ENCODE results near the gene PDE6A. TPM values are rescaled to one million over a fixed set of nuclear protein-coding genes. Genes with fewer than 3 reads are reported as not detected.

Gene PDE6A
- total and polyA plus RNA-seq, 2 of the 8 experiments (the other 6 are each of a cell fraction or from before 2014, with no cell fraction given) = not detected

GRCh38 chr5:149823375-149823774 lies 121.2 kb downstream of the PDE6A start:
- 87% methylated on average over 5 of the region's 5 CpGs; no CpG with 5 or more reads in 1 of the 2 experiments for WGBS, 2 experiments (ENCODE audit: extremely low coverage in 1 of 2, insufficient coverage in 1 of 2, insufficient read length in 1 of 2, insufficient replicate concordance in 2 of 2, low coverage in 1 of 2, low lambda C conversion rate in 2 of 2, missing lambda C conversion rate in 1 of 2)
- Histone ChIP-seq H3K79me1 (ENCODE audit: low read depth, low read length) (no peaks in the 10 kb centered on the region), H3K14ac (ENCODE audit: insufficient read length) (no peak overlapping the region), H2BK20ac (ENCODE audit: low read length) (no peak overlapping the region), H3K56ac (replicated peaks; ENCODE audit: insufficient read length, low read depth, low read length) (no peak overlapping the region), H3K27me3 (replicated peaks in 1 of 4; ENCODE audit: control insufficient read depth in 3 of 4, extremely low read depth in 1 of 4, insufficient read depth in 3 of 4, low read length in 3 of 4) (no peaks in the 10 kb centered on the region), H4K8ac (ENCODE audit: extremely low read depth, insufficient read depth, low read length) (no peak overlapping the region), H4K91ac (replicated peaks; ENCODE audit: insufficient read length, low read length) (no peak overlapping the region), H4K5ac (ENCODE audit: insufficient read length, low read depth, low read length) (no peak overlapping the region), H3K23me2 (ENCODE audit: low read depth, low read length) (no peaks in the 10 kb centered on the region), H2AK5ac (ENCODE audit: low read depth, low read length) (no peak overlapping the region), H3K4ac (replicated peaks; ENCODE audit: insufficient read length, low read depth, low read length) (no peak overlapping the region), H2BK12ac (ENCODE audit: low read depth, low read length) (no peak overlapping the region), H2AFZ (ENCODE audit: low read length) (no peak overlapping the region), H3K23ac (ENCODE audit: insufficient read length) (no peak overlapping the region), H3K4me1 (replicated peaks in 1 of 4; ENCODE audit: control insufficient read depth in 3 of 4, insufficient read depth in 4 of 4, low read length in 3 of 4) (peaks cover 0 to 3% (median 2%) of the 10 kb centered on the region in 4 experiments; a peak in 1 of 7 replicates), H3K9ac (replicated peaks in 1 of 4; ENCODE audit: extremely low read depth in 1 of 4, low read depth in 3 of 4, low read length in 3 of 4) (no peak overlapping the region), H3K27ac (ENCODE audit: low read depth, low read length) (no peak overlapping the region), H3K9me3 (ENCODE audit: insufficient read depth in 2 of 2, low read depth in 1 of 2, low read length in 1 of 2) (no peaks in the 10 kb centered on the region), H3K4me3 (ENCODE audit: extremely low read depth in 1 of 4, insufficient read depth in 2 of 4, low read depth in 3 of 4, low read length in 4 of 4) (no peak overlapping the region), H3K79me2 (ENCODE audit: control insufficient read depth in 1 of 2, insufficient read depth in 2 of 2, low read length in 2 of 2) (no peaks in the 10 kb centered on the region), H4K20me1 (replicated peaks in 1 of 2; ENCODE audit: control insufficient read depth in 1 of 2, insufficient read depth in 2 of 2, low read length in 2 of 2) (peaks cover 0 to 3% of the 10 kb centered on the region in 2 experiments), H3K36me3 (ENCODE audit: control insufficient read depth in 2 of 4, insufficient read depth in 4 of 4, low read length in 3 of 4) (no peaks in the 10 kb centered on the region), H2BK15ac (ENCODE audit: low read length) (no peak overlapping the region), H2BK5ac (ENCODE audit: low read depth, low read length) (no peak overlapping the region), H3K18ac (ENCODE audit: extremely low read depth, low read length) (no peak overlapping the region), H3K4me2 (ENCODE audit: insufficient read depth in 1 of 2, low read depth in 2 of 2, low read length in 2 of 2) (no peak overlapping the region), H2BK120ac (replicated peaks; ENCODE audit: low read depth, low read length) (no peak overlapping the region)
- no peak for FAIRE-seq
- no peak for DNase-seq (ENCODE audit: low read depth in 1 of 2, low spot score in 2 of 2)
- CTCF ChIA-PET (ENCODE audit: partially characterized antibody) = interaction anchor here (0.7 to 68.7 kb wide), 13 partner anchors 0 to 205 kb away, joined by 3 to 1740 read pairs (median 8); no protein-coding TSS in a partner anchor
- POLR2A ChIA-PET (ENCODE audit: partially characterized antibody) = no interaction called here
- no peak for TF ChIP-seq CHD1 (IDR thresholded peaks at IDR 0.05; ENCODE audit: low read depth, low read length)
- no peak for TF ChIP-seq ATF2 (IDR thresholded peaks at IDR 0.05; ENCODE audit: low read length)
